ENCODE measurements around the gene ACER2.

Gene ACER2

DNA sequence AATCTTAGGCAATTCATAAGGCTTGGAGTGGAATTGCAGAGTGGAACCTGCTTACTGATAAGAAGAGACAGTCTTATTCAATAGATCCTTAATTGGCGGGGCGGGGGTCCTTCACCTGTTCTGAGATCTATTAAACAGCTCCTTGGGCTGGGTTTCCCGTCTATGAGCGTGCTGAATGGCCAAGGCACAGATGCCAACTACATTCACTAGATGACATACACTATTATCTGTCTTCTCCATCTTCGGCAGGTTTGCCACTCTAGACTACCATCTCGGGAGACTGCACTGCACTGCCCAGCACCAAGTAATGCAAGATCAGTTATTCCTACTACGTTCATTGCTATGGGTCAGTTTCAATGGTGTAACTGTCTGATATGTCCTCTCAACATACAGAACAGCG lies 81.5 kb downstream of the ACER2 start:
- no peak for DNase-seq

DNA sequence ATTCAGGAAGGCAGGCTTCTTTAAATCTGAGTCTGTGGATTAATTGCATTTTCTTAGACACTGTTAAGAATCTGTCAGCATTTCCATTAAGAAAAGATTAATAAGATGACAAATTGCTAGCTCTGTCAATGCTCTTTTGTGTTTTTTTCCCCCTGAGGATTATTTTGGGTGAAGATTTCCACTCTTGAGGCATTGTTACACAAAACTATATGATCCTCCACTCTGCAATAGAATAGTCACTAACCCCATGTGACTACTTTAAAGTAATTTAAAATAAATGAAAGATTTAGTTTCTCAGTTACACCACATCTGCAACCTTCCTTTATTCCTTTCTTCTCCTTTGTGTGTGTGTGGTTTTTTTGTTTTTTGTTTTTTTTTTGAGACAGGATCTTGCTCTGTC lies 82.0 kb downstream of the ACER2 start:
- no peak for DNase-seq

DNA sequence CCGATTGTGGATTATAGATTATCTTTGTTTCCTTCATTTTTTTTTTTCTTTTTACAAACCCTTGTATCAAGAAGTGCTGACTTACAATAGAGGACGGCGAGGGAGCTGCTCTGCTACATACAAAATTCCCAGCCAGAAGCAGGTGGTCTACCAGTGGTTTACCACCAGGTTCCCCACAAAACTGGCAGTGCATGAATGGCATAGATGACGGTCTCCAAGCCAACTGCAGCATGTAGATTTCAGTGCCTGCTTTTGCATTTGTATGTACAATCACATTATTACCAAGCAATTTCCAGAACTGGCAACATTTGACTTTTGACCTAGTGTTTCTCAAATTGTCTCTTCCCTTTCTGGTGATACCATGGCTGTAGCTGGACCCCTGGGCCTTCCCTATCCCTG lies 84.0 kb downstream of the ACER2 start:
- no peak for DNase-seq

DNA sequence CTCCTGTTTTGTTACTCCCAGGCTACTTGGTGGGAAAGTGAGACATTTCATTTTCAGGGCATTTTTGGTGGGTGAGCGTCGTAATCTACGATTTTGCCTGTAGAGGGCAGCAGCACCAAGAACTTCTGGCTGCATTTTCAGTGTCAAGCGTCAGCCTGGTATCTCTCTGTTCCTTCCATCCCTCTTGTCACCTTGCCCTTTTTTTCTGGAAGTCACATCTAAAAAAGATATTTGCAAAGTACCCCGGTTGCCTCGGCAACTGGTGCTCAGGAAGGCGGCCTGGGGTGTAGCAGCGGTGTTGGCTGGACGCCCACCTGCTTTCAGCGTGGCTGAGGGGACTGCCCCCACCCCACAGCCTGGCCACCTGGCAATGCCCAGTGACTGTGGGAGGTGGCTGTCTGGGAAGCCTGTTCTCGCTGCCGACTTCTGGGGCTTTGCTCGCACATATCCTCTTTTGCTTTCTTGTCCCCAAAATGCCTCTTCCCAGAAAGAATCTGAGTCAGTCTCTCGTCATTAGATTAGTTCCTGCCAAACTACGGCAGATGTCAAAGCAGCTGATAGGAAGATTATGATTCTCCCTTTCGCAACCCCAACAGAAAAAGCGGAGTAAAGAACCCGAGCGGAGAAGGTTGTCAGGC lies 84.5 kb downstream of the ACER2 start:
- DNase-seq = peak; percentile 76

DNA sequence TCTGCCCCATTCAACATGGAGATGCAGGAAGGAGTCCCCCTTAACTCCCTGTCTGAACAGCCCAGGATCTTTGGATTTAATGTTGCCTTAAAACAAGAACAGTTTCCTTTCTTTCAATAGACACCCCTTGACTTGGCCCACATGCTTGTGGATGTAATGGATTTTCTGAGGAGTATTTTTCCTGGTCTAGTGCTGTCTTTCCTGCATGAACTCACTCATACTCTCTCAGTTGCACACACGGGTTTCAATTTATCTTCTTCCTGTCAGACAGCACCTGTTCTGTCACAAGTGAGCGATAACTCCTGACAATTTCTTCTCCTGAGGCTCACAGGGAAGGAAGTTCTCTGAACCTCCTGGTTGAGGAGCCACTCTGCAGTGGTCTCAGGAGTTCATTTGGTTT lies 85.1 kb downstream of the ACER2 start:
- DNase-seq = no peak

DNA sequence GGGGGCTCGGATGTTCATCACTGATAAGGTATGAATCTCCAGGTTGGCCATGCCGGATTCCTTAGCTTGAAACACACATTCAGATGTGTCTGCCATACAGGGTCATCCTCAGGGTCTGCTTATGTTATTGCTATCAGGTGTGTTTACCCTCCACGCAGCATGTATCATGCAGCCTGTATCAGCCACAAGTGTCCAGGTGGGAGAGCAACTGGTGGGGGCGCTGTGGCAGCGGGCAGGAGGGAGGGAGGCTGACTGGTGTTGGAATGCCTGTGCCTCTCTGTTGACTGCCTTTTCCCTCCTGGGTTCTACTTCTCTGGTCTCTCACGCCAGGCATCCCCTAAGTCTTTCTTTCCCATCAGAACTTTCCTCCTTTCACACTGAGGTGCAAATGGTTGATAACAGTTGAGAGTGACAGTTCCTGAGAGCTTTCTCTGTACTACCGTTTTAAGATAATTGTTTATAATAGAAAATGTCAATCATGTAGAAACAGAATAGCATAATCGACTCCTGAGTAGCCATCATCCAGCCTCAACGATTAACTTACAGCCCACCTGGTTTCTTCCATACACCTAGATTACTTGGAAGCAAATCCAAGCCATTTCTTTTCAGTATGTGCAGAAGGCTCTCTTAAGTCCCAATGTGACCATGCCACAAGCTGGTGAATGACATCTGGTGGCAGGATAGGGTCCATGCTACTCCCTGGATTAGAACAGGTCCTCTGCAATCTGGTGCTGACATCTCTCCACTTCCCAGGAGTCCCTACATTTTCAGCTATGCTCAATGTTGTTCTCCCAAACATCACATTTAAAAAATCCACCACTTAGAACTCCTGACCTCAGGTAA lies 86.6 kb downstream of the ACER2 start:
- no peak for DNase-seq

DNA sequence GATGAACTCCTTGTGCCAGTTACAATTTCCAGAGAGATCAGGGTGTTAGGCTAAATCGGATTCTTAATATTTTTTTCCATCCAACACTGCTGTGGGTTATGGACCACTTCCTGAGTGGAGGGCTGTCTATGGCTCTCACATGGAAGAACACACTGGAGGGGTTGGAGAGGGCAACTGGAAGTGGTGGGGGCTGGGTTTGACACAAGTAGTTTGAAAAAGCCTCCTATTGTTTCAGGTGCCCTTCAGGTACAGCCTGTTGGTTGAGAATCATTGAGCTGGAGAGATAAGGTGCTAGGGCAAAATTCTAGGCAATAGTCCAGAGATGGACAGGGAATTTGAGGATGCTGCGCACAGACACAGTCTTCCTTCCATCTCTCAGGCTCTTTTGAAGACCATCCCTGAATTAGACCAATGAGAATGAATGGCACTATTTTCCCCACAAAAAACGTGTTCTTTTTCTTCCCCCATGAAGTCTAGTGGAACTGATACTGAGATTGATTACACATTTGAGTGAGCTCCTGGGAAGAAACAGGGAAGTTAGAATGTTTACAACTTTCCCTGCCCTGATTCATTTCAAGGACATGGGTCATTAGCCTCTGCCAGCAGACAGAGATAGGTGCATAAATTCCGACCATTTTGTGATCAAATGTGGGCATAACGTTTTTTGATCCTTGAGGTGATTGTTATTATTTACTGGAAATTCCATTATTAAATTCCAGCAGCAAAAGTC lies 87.7 kb downstream of the ACER2 start:
- no peak for DNase-seq

DNA sequence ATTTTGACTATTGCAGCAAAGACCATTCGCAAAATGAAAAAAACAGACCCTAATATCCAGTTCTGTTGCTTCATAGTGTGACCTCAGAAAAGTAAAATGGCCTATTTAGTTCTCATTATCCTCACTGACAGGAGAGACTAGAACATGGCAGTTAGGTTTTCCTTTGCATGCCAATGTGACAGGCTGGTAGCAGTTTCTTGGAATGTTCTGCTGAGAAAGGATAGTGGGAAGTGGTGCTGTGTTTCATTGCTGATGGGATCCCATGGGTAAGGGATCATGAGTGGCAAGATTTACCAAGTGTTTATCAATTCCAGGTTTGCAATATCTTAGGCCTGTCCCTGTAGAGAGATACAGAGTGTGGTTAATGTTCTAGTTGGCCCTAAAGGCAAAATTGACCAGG lies 88.5 kb downstream of the ACER2 start:
- DNase-seq = no peak

DNA sequence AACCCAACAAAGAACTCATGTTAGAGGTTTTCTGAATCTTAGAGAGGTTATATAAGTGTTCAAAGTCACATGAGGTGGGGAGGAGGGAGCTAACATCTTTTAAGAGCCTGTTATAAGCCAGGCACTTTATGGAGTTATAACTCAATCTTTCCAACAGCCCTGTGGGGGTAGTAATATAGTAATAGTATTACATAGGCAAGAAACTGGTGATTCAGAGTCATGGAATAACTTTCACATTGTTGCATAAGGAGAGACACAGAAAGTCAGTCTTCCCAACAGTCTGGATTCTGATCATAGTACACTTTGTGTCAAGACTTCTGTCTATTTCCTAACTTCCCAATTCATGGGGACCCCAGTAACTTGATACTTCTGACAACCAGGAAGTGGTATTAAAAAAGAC lies 89.2 kb downstream of the ACER2 start:
- DNase-seq = peak; percentile 76
